ENCODE measurements around the gene BBIP1.
A peak's percentile ranks its signal among the peaks of the same experiment; 100 is the strongest.

Gene BBIP1

DNA sequence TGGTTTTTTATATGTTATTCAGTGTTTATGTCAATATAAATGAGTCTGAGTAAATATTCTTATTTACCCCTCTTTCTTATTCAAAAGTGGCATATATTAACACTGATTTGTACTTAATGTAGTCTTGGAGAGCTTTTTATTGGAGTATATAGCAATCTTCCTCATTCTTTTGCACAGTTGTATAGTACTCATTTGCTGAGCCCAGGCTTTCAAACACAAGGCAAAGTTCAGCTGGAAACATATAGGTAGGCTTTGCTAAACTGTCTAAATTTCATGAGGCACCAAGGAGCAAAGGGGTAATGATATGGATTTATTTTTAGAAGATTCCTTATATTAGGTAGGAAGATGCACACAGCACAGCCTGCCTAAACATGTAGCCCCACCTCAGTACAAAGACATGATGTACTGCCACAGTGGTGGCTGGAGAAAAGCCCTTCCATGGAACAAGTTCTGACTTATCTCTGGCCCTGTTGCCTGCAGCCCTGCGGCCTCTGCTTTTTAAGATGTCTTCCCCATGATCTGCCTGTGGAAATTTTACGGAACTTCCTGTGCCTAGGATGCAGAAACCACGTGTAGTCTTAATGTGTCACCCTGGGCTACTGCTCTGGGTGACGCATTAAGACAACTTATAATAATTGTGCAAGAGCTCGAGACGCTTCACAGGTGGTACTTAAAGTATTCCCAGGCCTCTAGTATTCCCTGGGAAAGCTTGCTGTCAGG, 56.9 kb downstream of the BBIP1 start:
- DNase-seq = no peak

DNA sequence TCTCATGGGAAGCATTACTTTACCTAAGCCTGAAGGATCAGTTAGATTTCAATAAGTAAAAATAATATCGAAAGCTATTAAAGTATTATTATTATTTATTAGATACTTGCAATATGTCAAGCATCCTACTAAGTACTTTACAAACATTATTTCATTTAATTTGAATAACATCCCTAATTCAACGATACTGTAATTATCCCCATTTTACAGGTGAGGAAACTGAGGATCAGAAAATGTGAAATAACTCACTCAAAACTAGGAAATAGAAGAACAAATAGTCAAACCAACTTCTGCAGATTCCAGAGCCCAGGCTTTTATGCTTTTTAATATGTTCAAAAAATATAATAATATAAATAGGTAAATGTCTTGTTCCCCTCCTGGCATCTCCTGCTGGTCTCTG, 57.5 kb downstream of the BBIP1 start:
- DNase-seq = no peak

DNA sequence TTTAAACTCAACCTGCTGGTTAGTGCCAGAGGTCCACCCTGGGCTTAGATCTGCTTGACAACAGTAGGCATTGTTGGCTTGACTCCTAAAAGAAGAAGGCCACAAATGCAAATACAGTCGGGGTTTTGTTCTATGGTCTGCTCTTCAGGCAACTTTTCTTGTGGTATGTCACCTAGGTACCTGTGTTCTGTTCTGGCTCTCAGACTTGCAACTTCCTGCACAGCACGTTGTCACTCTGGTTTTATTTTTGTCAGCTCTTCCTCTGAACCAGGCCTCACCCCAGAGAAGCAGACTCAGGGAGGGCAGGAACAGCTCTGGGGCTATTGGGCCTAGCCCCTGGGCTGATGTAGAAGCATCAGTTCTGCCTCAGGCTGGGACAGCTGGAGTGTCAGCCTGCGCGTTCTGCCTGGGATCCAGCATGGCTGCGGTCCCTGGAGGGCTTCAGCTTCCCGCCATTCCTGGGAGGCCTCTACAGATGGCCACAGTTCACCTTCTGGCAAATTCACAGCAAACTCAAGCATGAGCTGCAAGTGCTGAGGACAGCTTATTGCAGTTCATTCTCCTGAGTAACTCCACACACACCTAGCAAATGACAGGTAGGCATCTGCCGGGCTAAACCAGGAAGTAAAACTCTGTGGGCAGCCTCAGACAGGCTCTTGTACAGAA, 58.3 kb downstream of the BBIP1 start:
- DNase-seq = peak; percentile 52

DNA sequence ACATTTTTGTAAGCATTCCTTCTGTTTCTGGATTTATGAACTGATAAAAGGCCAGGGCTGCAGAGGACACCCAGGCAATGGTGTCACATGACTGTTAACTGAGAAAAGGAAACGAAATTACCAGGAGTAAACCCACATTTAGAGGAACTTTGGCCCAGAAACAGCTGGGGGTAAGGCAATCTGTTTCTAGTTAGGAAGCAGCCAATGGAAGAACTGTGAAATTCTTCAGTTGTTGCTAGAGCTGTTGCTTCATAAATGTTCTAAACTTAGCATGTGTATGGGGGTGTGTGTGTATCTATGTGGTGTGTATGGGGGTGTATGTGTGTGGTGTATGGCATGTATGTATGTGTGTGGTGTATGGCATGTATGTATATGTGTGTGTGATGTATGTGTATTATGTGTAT, 59.0 kb downstream of the BBIP1 start:
- DNase-seq = no peak

DNA sequence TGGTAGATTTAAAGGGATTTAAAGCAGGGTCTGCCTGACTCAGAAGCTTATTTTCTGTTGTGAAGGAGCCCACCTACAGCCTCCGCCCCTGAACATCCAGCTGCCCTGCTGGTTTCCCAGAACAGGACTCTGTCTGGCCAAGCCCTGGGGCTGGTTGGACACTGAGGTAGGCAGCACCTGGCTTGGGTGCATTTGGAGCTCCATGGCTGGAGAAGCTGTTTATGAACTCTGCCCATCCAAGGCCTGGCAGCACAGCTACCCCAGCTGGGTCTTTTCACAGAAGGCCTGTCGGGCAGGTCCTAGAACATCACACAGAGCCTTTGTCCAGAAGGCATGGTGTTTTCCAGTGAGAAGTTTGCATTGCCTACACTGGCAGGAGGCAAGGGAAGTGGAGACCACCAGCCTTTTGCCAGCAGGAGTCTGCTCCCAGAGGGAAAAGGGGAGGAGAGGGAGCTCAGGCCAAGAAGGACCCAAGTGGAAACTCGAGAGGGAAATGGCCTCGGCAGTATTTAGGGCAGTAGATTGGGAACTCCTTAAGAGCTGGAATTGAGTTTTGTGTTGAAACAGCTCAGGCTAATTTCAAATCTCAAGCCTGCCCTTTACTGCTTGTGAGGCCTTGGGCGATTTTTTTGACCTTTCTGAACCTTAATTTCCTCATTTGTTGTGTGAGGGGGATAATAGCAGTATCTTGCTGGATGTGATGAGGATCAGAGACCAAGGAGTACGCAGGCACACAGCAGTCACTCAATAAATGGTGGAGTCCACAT, 59.6 kb downstream of the BBIP1 start:
- no peak for DNase-seq

DNA sequence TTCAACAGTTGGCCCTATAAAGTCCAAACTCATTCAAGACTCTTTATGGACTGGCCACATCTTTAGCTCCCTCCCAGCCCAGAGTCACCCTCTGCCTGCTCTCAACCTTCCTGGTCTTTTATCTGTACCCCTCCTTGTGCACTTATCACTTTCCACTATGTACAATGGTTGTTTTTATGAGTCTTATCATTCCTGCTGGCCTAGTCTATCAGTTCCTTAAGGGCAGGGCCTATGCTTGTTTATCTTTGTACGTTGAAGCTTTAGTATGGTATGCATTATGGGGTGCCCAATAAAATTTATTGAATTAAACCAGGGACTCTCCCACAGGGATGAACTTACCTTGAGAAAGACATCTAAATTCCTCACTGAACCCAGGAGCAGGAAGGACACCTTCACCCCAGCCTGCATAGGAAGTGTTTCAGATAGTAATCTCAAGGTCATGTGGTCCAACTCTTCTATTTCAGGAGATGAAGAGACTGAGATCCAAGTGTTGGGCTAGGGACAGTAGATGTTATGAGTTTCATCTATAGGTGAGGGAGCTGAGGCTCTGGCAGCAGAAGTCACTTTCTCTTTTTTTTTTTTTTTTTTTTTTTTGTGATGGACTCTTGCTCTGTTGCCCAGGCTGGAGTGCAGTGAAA, 60.6 kb downstream of the BBIP1 start:
- no peak for DNase-seq

DNA sequence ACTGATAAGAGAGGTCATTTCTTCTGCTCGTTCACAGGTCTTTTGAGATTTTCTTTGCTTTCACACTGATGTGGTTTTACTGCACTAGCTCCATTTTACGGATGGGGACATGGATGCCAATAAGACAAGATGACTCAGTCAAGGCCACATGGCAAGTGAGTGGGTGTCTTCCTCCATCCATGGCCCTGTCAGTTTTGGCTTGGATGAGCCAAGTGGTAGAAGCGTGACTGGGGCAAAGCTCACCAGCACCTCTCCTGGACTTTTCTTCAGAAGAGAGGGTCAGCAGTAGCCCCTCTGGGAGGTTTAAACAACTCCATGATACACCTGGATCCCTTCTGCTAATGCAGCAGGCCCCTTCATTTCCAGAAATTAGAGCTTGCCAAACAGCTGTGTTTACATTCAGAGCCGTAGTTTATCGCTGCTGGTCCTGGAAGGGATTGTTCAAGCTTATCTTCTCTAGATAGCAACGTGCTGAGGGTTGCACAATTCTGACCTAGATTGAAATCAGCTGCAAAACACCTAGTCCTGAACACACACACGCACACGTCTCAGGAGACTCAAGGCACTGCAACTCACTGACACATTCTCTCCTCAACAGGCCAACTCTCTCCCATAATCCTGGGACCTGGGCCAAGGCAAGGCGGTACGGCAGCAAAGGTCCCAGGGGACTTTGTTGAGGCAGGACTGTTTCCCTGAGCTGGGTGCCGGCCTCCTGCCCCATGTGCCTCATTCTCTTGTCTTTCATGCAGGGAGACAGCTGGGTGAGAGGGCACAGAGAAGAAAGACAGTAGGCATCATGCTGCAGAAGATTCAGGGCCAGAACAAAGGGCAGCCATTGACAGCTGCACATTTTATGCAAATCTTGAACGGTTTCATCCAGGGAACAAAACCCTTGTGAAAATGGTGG, 61.5 kb downstream of the BBIP1 start:
- DNase-seq = no peak

DNA sequence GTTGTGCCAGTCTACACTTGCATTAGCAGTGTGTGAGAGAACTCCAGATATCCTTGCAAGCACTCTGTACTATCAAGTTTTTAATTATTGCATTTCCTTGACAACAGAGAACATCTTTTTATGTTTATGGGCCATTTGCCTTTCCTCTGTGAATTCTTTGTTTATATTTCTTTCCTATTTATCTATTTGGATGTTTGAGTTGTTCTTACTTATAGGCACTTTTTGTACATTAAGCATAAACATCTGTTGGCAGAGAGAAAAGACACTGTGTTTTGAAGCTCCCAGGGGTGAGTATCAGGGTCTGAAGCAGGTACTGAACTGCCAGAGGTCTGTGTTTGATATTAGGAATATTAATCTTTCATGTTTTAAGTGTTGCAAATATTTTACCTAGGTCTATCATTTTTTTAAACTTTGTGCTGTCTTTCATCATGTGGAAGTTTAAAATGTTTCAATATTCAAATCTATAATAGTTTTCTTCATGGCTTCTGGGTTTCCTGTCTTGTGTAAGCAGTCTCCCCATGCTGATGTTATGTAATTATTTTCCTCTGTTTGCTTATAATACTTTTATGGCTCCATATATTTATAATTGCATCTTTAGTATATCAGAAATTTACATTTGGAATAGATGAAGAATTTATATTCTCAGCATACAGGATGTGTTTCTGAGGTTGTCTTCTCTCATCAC, 64.9 kb downstream of the BBIP1 start:
- DNase-seq = no peak

DNA sequence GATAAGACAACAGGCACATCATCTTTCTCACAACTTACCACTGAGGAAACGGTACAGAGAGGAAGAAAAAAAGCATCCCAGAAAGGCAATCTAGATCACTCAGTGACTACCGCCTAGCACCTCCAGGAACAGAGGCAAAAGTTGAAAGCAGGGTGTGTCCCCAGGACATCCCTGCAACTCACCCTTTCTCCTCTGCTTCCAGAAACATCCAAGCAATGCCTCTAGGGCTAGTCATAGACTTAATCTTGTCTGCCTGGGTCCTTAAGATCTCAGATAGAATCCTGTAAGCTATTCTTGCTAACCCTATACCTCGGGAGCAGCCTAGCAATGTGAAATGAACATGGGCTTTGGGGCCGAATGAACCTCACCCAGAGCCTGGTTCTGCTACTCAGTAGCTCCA, 66.0 kb downstream of the BBIP1 start:
- DNase-seq = no peak

DNA sequence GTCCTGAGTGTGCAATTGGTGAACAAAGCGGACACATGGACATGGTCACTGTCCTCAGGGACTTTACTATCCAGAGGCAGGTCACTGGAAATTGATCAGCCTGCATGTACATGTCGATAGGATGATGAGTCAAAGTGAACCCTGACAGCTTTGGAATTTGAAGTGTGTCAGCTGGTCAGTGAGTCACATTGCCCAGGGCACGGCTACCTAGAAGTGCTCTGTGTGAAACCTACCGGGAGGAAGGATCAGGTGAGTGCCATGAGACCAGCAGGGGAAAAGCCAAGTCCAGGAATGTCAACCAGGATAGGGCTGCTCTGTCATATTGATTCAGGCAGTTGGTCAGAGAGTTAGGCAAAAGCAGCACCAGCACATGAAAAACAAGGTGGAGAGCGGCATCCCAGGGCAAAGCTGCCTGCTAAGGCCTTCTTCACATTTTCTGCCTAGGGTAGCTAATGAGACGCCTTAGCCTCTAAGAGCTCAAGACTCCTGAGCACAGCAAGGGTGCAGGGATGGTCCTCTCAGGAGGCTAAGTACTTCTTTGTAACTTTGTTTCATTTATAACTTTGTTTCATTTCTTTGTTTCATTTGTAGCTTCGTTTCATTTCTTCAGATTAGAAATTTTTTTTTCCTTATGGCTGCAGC, 66.6 kb downstream of the BBIP1 start:
- peak; percentile 19 for DNase-seq

DNA sequence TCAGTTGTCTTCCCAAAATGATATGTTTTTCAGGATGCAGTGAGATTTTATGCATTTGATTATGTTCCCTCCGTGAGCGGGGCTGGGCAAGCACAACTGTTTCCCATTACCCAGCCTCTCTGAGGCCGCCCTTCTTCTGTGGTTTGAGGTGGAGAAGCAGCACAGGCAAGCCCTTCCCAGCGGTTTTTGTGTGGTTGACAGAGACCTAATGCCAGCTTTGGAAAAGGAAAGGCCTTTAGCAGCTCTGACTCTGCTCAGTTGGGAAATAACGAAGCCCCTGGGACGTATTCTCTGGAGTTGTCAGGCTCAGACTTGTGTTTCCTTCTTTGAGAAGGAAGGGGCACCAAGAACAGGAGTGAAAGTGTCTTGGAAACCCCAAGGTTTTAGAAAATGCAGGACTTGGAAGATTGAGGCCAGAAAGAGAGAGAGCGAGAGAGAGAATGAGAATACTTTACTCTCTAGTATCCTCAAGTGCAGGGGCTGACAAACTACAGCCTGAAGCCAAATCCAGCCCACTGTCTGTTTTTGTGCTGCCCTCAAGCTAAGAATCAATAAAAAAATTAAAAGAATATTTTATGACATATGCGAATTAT, 67.9 kb downstream of the BBIP1 start:
- no peak for DNase-seq

DNA sequence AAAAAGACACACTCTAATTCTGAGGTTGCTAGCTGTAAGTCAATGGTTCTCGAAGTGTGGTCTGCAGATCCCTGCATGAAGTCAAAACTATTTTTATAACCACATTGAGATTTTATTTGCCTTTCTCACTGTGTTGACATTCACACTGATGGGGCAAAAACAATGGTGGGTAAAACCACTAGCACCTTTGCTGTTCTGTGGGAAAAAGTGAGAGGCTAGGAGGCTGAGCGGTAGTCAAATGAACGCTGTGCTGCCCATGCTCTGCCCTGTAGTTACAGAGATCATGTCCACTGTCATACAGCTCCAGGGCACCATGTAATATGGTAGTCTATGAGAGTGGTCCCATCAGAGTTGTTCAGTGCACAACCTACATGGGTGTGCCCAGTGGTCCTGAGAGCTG, 68.9 kb downstream of the BBIP1 start:
- peak; percentile 25 for DNase-seq
